Kidney epithelial cell (primary cell): ENCODE measurements around the gene ANK3. TPM values are rescaled to one million over a fixed set of nuclear protein-coding genes. Genes with fewer than 3 reads are reported as not detected.

Source experiments
- DNase-seq: peaks from one replicate; pipeline ENCODE4 v3.0.0-alpha.2; 2010; ENCODE audit warnings: low read depth
- H3K27me3 ChIP-seq: 2 replicates; pipeline ENCODE4 v1.6.0; 2011; ENCODE audit warnings: low read length; ENCODE audit not compliant: control insufficient read depth, insufficient read depth
- H3K36me3 ChIP-seq: 2 replicates; pipeline ENCODE4 v1.5.1; 2011; ENCODE audit warnings: low read length; ENCODE audit not compliant: control insufficient read depth, insufficient read depth
- H3K4me3 ChIP-seq: 2 replicates; pipeline ENCODE4 v1.5.1; 2011; ENCODE audit warnings: low read depth, mild to moderate bottlenecking, control low read depth, low read length
- total RNA-seq: library from RNA; depleted of rRNA; stranded (reverse); fragments of >200 nt; gene quantifications from 2 replicates; pipeline ENCODE4 v1.2.3, GENCODE V29; 2015
- TF ChIP-seq, protein P1 (sequence below): IDR thresholded peaks from 2 replicates; pipeline ENCODE4 v1.5.1; 2011; ENCODE audit warnings: mild to moderate bottlenecking, moderate library complexity, low read length, control low read depth, inconsistent platforms; ENCODE audit not compliant: insufficient read depth, poor library complexity, severe bottlenecking

ANK3 gene
- total RNA-seq, 1 donor from 2014 or later: 14.8 TPM

DNA sequence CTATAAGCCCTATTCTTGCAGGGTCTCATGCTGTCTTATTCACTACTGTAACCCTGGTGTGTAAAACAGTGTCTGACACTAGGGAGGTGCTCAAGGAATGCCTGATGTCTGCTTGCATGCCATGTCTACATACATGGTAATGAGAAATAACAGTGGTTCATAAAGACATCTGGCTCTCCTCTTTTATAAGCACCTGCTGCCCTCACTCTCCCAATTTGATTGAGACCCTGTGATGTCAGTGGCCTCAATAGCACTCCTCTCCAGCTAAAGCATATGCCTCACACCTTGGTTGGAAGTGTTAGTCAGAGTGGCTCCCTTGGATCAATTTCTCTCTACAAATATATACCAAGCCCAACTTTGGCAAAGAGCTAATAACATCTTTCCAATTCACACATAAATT is 30.6 kb downstream of the ANK3 start:
- Histone ChIP-seq H3K27me3 (no peaks in the 10 kb centered on the region), H3K4me3 (no peak overlapping the region), H3K36me3 (no peaks in the 10 kb centered on the region)
- TF ChIP-seq, protein P1, sequence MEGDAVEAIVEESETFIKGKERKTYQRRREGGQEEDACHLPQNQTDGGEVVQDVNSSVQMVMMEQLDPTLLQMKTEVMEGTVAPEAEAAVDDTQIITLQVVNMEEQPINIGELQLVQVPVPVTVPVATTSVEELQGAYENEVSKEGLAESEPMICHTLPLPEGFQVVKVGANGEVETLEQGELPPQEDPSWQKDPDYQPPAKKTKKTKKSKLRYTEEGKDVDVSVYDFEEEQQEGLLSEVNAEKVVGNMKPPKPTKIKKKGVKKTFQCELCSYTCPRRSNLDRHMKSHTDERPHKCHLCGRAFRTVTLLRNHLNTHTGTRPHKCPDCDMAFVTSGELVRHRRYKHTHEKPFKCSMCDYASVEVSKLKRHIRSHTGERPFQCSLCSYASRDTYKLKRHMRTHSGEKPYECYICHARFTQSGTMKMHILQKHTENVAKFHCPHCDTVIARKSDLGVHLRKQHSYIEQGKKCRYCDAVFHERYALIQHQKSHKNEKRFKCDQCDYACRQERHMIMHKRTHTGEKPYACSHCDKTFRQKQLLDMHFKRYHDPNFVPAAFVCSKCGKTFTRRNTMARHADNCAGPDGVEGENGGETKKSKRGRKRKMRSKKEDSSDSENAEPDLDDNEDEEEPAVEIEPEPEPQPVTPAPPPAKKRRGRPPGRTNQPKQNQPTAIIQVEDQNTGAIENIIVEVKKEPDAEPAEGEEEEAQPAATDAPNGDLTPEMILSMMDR: no peak
- no peak for DNase-seq

DNA sequence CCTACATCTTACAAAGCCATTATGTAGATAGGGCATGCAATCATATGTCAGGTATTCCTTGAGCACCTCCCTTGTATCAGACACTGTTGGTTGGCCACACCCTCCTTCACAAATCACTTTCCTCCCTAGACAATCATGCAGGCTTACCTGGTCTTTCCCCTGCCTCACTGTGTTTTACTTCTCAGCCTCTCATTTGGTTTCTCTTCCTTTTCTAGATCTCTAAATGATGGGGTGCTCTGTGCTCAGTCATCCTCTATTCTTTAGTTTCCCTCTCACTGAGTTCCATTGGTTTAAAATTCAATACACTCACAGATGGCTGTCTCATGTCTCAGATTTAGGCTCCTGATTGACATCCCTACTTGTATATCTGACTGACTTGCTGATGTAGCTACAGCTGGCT is 31.4 kb downstream of the ANK3 start:
- Histone ChIP-seq H3K27me3 (no peaks in the 10 kb centered on the region), H3K36me3 (no peaks in the 10 kb centered on the region), H3K4me3 (no peak overlapping the region)
- TF ChIP-seq, protein P1: no peak
- no peak for DNase-seq

DNA sequence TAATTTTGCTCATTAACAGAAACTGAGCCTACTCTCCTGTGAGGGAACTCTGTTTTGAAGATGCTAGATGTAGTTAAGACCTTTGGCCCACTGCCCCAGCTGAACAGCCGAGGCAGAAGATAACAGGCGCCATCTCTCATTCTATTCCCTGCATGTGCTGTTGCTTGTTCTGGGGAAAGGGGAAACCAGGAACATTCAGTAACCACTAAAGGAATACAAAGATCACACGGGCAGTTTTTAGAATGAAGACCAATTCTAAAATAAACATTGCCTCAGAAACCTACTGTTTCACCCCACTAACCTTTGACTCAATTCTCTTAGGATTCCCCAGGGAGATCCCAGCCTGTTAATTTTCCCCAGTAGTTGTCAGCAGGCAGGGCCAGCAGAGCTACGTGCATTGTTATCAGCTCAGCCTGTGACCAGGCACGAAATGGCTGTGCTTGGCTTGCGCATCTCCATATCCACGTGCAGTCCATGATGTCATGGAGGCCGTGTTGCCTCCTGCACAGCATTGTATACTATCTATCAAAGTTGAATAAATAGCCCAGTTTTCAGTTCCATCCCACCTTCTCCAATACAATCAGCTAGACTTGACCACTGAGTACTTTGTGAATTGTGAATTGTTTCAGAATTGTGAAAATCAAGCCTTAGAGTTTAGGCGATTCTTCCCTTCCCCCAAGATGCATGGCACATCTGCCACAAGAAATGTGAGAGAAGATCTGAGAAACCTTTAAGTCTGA is 36.0 kb downstream of the ANK3 start:
- DNase-seq: no peak
- TF ChIP-seq, protein P1: no peak
- Histone ChIP-seq H3K27me3 (no peaks in the 10 kb centered on the region), H3K36me3 (no peaks in the 10 kb centered on the region), H3K4me3 (no peak overlapping the region)

DNA sequence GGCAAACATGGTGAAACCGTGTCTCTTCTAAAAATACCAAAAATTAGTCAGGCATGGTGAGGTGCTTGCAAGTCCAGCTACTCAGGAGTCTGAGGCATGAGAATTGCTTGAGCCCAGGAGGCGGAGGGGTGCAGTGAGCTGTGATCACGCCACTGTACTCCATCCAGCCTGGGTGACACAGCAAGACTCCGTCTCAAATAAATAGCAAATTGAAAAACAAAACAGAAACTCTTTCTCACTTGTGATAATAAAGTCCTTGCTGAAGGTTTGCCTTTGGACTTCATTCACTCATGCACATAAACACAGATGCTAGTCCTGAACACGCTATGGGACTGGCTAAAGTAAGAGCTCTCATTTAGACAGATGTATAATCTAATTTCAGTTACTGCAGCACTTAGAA is 37.6 kb downstream of the ANK3 start:
- DNase-seq: no peak
- Histone ChIP-seq H3K27me3 (no peaks in the 10 kb centered on the region), H3K4me3 (no peak overlapping the region), H3K36me3 (no peaks in the 10 kb centered on the region)
- TF ChIP-seq, protein P1: no peak

DNA sequence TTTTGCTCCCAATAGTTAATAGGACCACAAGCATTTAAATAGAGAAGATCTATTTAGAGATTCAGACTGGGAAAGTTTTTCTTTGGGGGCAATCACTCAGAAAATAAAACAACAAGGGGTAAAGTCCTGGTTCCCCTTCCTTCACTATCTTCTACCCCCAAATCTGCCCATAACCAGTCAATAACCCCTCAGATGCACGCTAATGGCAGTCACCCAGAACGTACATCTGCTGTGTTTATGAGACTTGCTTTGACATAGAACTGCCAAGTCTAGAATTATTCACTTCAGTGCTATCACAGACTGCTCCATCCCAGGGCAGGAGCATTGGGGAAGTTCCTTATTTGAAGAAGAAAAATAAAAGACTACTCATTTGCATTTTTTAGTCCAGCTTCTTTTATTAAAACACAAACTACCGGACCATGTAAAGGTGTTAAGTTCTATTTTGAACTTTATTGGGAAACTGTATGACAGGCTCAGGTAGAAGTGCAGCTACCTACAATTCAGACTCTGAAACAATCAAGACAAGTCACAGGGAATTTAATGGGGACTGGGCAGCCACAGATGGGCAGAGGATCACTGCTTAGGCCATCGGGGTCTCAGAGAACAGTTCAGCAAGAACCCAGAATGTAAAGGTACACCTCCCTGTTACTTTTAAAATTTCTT is 38.4 kb downstream of the ANK3 start:
- Histone ChIP-seq H3K36me3 (no peaks in the 10 kb centered on the region), H3K4me3 (no peak overlapping the region), H3K27me3 (no peaks in the 10 kb centered on the region)
- TF ChIP-seq, protein P1: no peak
- DNase-seq: no peak
